ENCODE results near the gene LPP.
A peak's percentile ranks its signal among the peaks of the same experiment; 100 is the strongest.

The LPP gene

DNA sequence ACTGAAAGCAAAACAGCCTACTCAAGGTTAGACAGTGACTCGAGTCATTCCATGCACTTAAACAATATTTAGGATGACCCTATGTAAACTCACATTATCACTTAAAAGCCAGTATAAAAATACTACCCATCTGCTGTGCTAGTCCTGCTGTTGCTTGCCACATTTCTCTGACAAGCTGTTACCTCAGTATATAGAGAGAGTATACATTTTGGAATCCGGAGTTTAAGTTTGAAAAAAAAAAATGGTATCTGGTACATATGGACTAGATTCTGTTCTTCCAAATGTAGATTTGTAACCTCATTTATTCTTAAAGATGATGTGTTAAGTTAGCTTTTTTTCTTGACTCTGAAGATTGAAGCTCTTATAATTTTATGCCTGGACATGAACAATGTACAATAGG lies 514.0 kb downstream of the LPP start:
- DNase-seq (no peak), ATAC-seq (no peak)
- Mint-ChIP-seq H3K27me3 (no peaks in the 10 kb centered on the region), H3K9me3 (no peaks in the 10 kb centered on the region), H3K36me3 (ENCODE audit: low read depth) (peaks cover 7% of the 10 kb centered on the region), H3K4me3 (no peak overlapping the region), H3K27ac (peak overlapping the region; percentile 9), H3K4me1 (peaks cover 22% of the 10 kb centered on the region)

DNA sequence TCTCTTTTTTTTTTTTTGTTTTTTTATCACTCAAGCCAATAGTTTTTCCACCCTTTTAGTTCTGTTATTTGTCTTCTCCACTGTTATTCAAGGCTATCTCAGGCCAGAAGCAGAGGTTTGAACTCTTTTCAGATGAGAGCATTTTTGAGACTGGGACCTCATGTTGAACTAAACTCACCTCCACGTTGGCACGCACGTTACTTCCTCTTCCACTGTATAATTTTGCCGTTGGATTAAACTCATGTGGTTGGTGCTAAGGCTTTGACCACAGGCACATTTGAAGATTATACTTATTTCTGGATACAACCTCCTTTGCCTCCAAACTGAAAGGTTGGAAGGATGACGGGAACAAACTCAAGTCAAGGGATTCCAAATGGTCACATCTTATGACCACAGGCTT lies 516.5 kb downstream of the LPP start:
- Mint-ChIP-seq H3K9me3 (no peaks in the 10 kb centered on the region), H3K4me3 (no peak overlapping the region), H3K4me1 (peaks cover 22% of the 10 kb centered on the region), H3K27me3 (no peaks in the 10 kb centered on the region), H3K36me3 (ENCODE audit: low read depth) (peaks cover 9% of the 10 kb centered on the region), H3K27ac (no peak overlapping the region)
- DNase-seq (no peak), ATAC-seq (no peak)

- no peak for ATAC-seq
- Mint-ChIP-seq H3K9me3 (no peaks in the 10 kb centered on the region), H3K36me3 (ENCODE audit: low read depth) (peaks cover 9% of the 10 kb centered on the region), H3K27ac (no peak overlapping the region), H3K27me3 (no peaks in the 10 kb centered on the region), H3K4me1 (peaks cover 21% of the 10 kb centered on the region), H3K4me3 (peak overlapping the region; percentile 2)
- DNase-seq: no peak
These were observed 518.0 kb downstream of the LPP start for GRCh38 chr3:188671971-188672370.

- Mint-ChIP-seq H3K27ac (no peak overlapping the region), H3K9me3 (no peaks in the 10 kb centered on the region), H3K36me3 (ENCODE audit: low read depth) (peaks cover 9% of the 10 kb centered on the region), H3K27me3 (no peaks in the 10 kb centered on the region), H3K4me1 (peaks cover 21% of the 10 kb centered on the region), H3K4me3 (no peak overlapping the region)
- no peak for ATAC-seq
- no peak for DNase-seq
These were observed 518.9 kb downstream of the LPP start for GRCh38 chr3:188672840-188673239.

DNA sequence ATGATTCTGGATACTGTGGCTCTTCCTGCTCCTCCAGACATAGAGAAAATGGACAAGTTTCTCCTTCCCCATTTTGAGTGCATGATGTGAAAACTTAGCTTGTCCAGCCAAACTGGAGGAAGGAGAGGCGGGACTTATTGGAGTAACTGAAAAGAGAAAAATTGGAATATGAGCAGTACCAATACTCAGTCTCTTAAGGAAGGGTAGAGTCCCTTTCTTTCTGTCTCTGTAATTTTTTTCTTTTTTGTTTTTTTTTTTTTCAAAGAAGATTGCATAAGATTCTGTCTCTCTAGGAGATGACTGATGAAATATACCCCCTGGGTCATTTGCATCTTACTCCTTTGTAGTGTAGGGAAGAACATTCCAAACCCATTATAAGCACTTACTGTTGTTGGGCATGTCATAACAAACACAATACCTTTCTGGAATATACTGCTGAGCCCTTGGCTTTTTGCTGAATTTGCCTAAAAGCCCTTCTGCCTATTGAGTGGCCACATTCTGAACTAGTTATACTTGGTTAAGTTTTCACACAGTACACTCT lies 519.8 kb downstream of the LPP start:
- ATAC-seq (no peak), DNase-seq (no peak)
- Mint-ChIP-seq H3K4me3 (no peak overlapping the region), H3K4me1 (peaks cover 24% of the 10 kb centered on the region), H3K36me3 (ENCODE audit: low read depth) (peaks cover 9% of the 10 kb centered on the region), H3K27me3 (no peaks in the 10 kb centered on the region), H3K27ac (no peak overlapping the region), H3K9me3 (no peaks in the 10 kb centered on the region)

DNA sequence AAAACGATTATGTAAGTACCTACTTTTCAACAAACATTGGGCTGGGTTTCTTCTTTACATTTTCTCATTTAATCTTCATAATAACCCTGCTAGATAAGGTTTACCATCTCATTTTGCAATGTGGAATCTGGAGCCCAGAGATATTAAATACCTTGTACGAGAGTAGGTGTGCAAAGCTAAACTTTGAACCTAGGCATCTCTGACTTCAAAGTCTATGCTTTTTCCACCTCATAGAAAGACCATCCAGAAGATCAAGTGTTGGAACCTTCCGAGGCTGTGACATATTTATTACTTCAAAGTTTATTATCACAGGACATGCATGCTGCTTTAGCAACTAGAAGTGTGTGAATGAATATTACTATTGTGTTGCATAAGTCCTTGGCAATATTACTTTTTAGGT lies 520.6 kb downstream of the LPP start:
- H3K4me1 Mint-ChIP-seq: peaks cover 27% of the 10 kb centered on the region
- H3K27me3 Mint-ChIP-seq: no peaks in the 10 kb centered on the region
- DNase-seq (no peak), ATAC-seq (no peak)
- peaks cover 5% of the 10 kb centered on the region for H3K36me3 Mint-ChIP-seq (ENCODE audit: low read depth)
- H3K9me3 Mint-ChIP-seq: no peaks in the 10 kb centered on the region
- no peak overlapping the region for H3K27ac Mint-ChIP-seq
- H3K4me3 Mint-ChIP-seq: no peak overlapping the region

DNA sequence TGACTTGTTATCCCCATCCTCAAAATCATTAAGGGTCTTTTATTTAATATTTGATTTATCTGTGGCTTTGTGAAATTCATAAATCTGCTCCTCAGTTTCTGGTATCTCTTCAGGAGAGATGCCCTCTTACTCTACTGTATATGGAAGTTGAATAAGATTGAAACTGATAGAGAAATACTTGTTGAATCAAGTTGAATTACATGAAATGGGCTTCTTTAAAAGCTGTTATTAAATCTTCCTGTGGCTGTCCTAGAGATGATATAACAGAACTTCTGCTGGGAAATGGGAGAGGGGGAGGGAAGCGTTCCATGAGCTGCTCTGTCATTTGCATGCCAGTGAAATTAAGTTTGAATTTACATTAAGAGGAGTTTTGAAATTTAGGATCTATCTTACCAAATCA lies 523.4 kb downstream of the LPP start:
- Mint-ChIP-seq H3K9me3 (no peaks in the 10 kb centered on the region), H3K36me3 (ENCODE audit: low read depth) (peaks cover 2% of the 10 kb centered on the region), H3K4me3 (no peak overlapping the region), H3K27me3 (no peaks in the 10 kb centered on the region), H3K4me1 (peaks cover 31% of the 10 kb centered on the region), H3K27ac (peak overlapping the region; percentile 43)
- ATAC-seq (no peak), DNase-seq (no peak)

DNA sequence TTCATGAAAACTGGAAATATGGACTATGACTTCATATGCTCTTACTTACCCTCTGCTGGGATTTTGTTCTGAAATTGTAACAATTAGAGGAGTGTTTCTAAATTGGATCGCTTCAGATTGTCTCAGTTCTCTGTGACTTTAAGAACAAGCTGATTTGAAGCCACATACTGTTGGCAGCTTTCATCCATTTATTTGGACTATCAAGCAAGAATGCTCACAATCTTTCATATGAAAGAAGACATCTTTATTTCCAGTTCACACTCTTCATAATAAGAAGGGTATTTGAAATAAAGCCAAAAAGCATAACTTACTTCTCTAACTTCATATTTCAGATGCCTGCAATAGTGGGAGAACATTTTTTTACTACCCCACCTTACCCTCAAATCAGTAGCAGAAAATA lies 526.2 kb downstream of the LPP start:
- H3K27me3 Mint-ChIP-seq: no peaks in the 10 kb centered on the region
- peaks cover 5% of the 10 kb centered on the region for H3K36me3 Mint-ChIP-seq (ENCODE audit: low read depth)
- H3K9me3 Mint-ChIP-seq: no peaks in the 10 kb centered on the region
- H3K4me1 Mint-ChIP-seq: peaks cover 49% of the 10 kb centered on the region
- H3K27ac Mint-ChIP-seq: no peak overlapping the region
- no peak overlapping the region for H3K4me3 Mint-ChIP-seq
- ATAC-seq: no peak
- no peak for DNase-seq

DNA sequence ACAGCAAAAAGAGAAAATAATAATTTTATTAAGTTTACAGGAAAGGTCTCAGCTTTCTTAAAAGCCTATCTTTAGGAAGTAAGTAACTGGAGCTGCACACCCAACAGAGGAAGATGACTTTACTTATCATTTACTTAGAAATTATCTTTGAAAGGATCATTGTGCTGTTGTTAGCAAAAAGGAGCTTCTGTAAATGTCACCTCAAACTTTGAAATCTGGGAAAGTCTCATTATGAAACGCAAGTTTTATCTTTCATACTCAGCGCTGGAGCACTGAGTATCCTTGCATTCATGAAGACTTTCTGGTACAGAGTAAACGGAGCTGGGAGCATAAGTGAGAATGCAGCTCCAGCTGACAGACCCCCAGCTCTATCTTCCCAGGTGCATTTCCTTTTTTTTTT lies 526.6 kb downstream of the LPP start:
- H3K27ac Mint-ChIP-seq: no peak overlapping the region
- peaks cover 49% of the 10 kb centered on the region for H3K4me1 Mint-ChIP-seq
- no peaks in the 10 kb centered on the region for H3K27me3 Mint-ChIP-seq
- no peaks in the 10 kb centered on the region for H3K9me3 Mint-ChIP-seq
- peaks cover 6% of the 10 kb centered on the region for H3K36me3 Mint-ChIP-seq (ENCODE audit: low read depth)
- ATAC-seq (no peak), DNase-seq (no peak)
- no peak overlapping the region for H3K4me3 Mint-ChIP-seq

- ATAC-seq: no peak
- H3K27ac Mint-ChIP-seq: peak overlapping the region; percentile 80
- H3K27me3 Mint-ChIP-seq: no peaks in the 10 kb centered on the region
- no peaks in the 10 kb centered on the region for H3K9me3 Mint-ChIP-seq
- H3K4me1 Mint-ChIP-seq: peaks cover 58% of the 10 kb centered on the region
- DNase-seq: no peak
- H3K4me3 Mint-ChIP-seq: no peak overlapping the region
- H3K36me3 Mint-ChIP-seq (ENCODE audit: low read depth): peaks cover 6% of the 10 kb centered on the region
These were observed 528.4 kb downstream of the LPP start for GRCh38 chr3:188682316-188682715.

- no peaks in the 10 kb centered on the region for H3K27me3 Mint-ChIP-seq
- peaks cover 57% of the 10 kb centered on the region for H3K4me1 Mint-ChIP-seq
- H3K9me3 Mint-ChIP-seq: no peaks in the 10 kb centered on the region
- peak overlapping the region; percentile 80 for H3K27ac Mint-ChIP-seq
- peak; percentile 99 for ATAC-seq
- peaks cover 6% of the 10 kb centered on the region for H3K36me3 Mint-ChIP-seq (ENCODE audit: low read depth)
- DNase-seq: peak; percentile 22
- H3K4me3 Mint-ChIP-seq: no peak overlapping the region
These were observed 529.1 kb downstream of the LPP start for GRCh38 chr3:188683032-188683521.

DNA sequence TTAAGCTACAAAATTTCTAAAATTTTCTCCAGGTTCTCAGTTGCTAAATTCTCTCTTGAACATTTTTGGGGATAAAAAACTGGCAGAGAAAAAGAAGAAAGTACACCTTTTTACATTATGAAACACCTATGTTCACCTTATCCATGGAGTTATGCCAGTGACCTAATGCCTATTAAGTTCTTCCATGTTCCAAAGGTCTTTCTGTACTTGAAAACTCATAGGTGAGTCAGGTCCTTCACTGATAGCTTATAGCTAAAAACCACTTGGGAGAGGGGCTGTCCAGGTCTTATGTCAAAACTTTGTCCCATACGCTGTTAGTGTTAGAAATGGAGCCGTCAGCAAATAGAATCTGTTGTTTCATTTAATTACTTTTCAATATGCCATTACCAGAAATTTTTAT lies 530.3 kb downstream of the LPP start:
- ATAC-seq (no peak), DNase-seq (no peak)
- peaks cover 58% of the 10 kb centered on the region for H3K4me1 Mint-ChIP-seq
- no peak overlapping the region for H3K27ac Mint-ChIP-seq
- H3K27me3 Mint-ChIP-seq: no peaks in the 10 kb centered on the region
- H3K4me3 Mint-ChIP-seq: no peak overlapping the region
- no peaks in the 10 kb centered on the region for H3K9me3 Mint-ChIP-seq
- H3K36me3 Mint-ChIP-seq (ENCODE audit: low read depth): peaks cover 13% of the 10 kb centered on the region

DNA sequence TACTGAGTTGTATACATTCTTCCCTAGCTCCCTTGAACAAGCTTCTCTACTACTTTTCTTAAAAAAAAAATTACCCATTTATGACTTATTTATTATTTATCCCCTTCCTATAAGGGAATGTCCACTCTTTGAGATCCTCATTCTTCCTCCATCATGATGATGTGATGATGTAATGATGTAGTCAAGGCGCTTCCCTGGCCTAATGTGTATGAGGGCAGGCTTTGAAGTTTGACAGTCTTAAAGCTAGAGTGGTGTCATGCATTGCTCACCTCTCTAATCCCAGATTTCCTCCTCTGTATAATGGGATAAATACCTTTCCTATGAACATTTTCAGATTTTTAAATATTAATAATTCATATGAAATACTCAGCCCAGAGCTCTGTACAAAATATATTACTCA lies 531.8 kb downstream of the LPP start:
- Mint-ChIP-seq H3K4me1 (peaks cover 60% of the 10 kb centered on the region), H3K4me3 (no peak overlapping the region), H3K9me3 (no peaks in the 10 kb centered on the region), H3K36me3 (ENCODE audit: low read depth) (peaks cover 13% of the 10 kb centered on the region), H3K27ac (no peak overlapping the region), H3K27me3 (no peaks in the 10 kb centered on the region)
- DNase-seq: no peak
- ATAC-seq: no peak

DNA sequence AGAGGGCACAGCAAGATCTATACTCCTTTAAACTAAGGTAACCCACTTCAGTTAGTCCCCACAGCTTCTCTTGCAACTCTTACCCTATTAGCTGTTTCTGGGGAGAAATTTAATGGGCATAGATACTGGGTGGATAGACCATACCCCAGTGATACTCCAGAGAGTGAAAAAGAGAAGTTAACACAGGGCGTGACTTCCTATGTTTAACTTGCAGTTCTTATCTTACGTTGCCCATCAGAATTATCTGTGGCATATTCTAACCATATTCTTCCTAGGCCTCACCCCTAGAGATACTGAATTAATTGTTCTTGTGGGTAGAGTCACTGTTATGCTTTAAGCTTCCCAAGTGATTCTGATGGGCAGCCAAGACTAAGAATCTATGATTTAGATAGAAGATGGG lies 532.4 kb downstream of the LPP start:
- Mint-ChIP-seq H3K27me3 (no peaks in the 10 kb centered on the region), H3K4me3 (no peak overlapping the region), H3K4me1 (peaks cover 62% of the 10 kb centered on the region), H3K27ac (no peak overlapping the region), H3K9me3 (no peaks in the 10 kb centered on the region), H3K36me3 (ENCODE audit: low read depth) (peaks cover 13% of the 10 kb centered on the region)
- ATAC-seq: no peak
- DNase-seq: no peak

- Mint-ChIP-seq H3K27me3 (no peaks in the 10 kb centered on the region), H3K36me3 (ENCODE audit: low read depth) (peaks cover 13% of the 10 kb centered on the region), H3K27ac (no peak overlapping the region), H3K4me3 (no peak overlapping the region), H3K9me3 (no peaks in the 10 kb centered on the region), H3K4me1 (peaks cover 59% of the 10 kb centered on the region)
- DNase-seq (no peak), ATAC-seq (no peak)
These were observed 533.4 kb downstream of the LPP start for GRCh38 chr3:188687389-188687788.

- peak overlapping the region; percentile 67 for H3K27ac Mint-ChIP-seq
- H3K27me3 Mint-ChIP-seq: no peaks in the 10 kb centered on the region
- H3K4me1 Mint-ChIP-seq: peaks cover 43% of the 10 kb centered on the region
- no peak overlapping the region for H3K4me3 Mint-ChIP-seq
- peaks cover 11% of the 10 kb centered on the region for H3K36me3 Mint-ChIP-seq (ENCODE audit: low read depth)
- peak; percentile 75 for ATAC-seq
- H3K9me3 Mint-ChIP-seq: no peaks in the 10 kb centered on the region
- DNase-seq: no peak
These were observed 535.2 kb downstream of the LPP start for GRCh38 chr3:188689101-188689574.

All from activated naive CD8-positive, alpha-beta T cell treated with anti-CD3 and anti-CD28 coated beads, Interleukin-2, amount 50 U/mL, for 24 hours (primary cell).